Adrenal gland (tissue), 5 donors: Measurements from ENCODE around the gene ABCC4.

Source experiments
- CTCF ChIP-seq, 6 experiments: fragments of 450-650 bp in 4 of 6; fragments of 200-600 bp in 2 of 6; sonication (generic) in 1 of 6; IDR thresholded peaks; 1 replicate in 5 of 6; 2 replicates in 1 of 6; pipeline versions ENCODE4 v1.5.1 to v1.8.0; 2016 to 2021; ENCODE audit warnings: antibody characterized with exemption in 6 of 6, mild to moderate bottlenecking in 2 of 6, moderate library complexity in 1 of 6
- POLR2A ChIP-seq, 2 donors: fragments of 450-650 bp; IDR thresholded peaks; one replicate each; pipeline ENCODE4 v1.6.1; 2017; ENCODE audit warnings: antibody characterized with exemption in 2 of 2, mild to moderate bottlenecking in 2 of 2, moderate library complexity in 1 of 2
- donor health status: DM: no; HTN: no; CAD: no.

GRCh38 chr13:95113601-95114000 lies 187.7 kb downstream of the ABCC4 start:
- TF ChIP-seq CTCF (IDR thresholded peaks at IDR 0.05) (no peak), POLR2A (IDR thresholded peaks at IDR 0.05) (no peak)
